Parathyroid adenoma (tissue), 2 donors: Measurements from ENCODE around the gene FGGY.

Experiments used
- H2AFZ ChIP-seq: fragments of 300-600 bp; sonication (generic); one replicate; pipeline ENCODE4 v1.7.0; 2017; ENCODE audit warnings: antibody characterized with exemption, mild to moderate bottlenecking
- H3K27ac ChIP-seq: fragments of 300-600 bp; sonication (generic); one replicate; pipeline ENCODE4 v1.7.0; 2017
- H3K27me3 ChIP-seq: fragments of 300-600 bp; sonication (generic); one replicate; pipeline ENCODE4 v1.7.0; 2017; ENCODE audit warnings: low read length; ENCODE audit not compliant: control insufficient read depth, insufficient read depth
- H3K36me3 ChIP-seq: fragments of 300-600 bp; sonication (generic); one replicate; pipeline ENCODE4 v1.7.0; 2017; ENCODE audit warnings: low read length; ENCODE audit not compliant: control insufficient read depth, insufficient read depth
- H3K4me1 ChIP-seq: fragments of 300-600 bp; sonication (generic); one replicate; pipeline ENCODE4 v1.7.0; 2017; ENCODE audit warnings: control low read depth
- H3K4me2 ChIP-seq: fragments of 300-600 bp; sonication (generic); one replicate; pipeline ENCODE4 v1.7.0; 2017; ENCODE audit warnings: low read length
- H3K4me3 ChIP-seq: fragments of 300-600 bp; sonication (generic); one replicate; pipeline ENCODE4 v1.7.0; 2017; ENCODE audit warnings: low read depth, low read length
- H3K79me2 ChIP-seq: fragments of 300-600 bp; sonication (generic); one replicate; pipeline ENCODE4 v1.7.0; 2017; ENCODE audit warnings: control low read depth
- H3K9ac ChIP-seq: fragments of 300-600 bp; sonication (generic); one replicate; pipeline ENCODE4 v1.7.0; 2017; ENCODE audit warnings: mild to moderate bottlenecking
- H3K9me3 ChIP-seq: fragments of 300-600 bp; sonication (generic); one replicate; pipeline ENCODE4 v1.7.0; 2017; ENCODE audit warnings: low read length; ENCODE audit not compliant: control insufficient read depth
- CTCF ChIP-seq: fragments of 300-600 bp; sonication (generic); IDR thresholded peaks from one replicate; pipeline ENCODE4 v1.7.0; 2017; ENCODE audit warnings: antibody characterized with exemption, mild to moderate bottlenecking
- donor health status: primary hyperparathyroidism.

Gene FGGY

DNA sequence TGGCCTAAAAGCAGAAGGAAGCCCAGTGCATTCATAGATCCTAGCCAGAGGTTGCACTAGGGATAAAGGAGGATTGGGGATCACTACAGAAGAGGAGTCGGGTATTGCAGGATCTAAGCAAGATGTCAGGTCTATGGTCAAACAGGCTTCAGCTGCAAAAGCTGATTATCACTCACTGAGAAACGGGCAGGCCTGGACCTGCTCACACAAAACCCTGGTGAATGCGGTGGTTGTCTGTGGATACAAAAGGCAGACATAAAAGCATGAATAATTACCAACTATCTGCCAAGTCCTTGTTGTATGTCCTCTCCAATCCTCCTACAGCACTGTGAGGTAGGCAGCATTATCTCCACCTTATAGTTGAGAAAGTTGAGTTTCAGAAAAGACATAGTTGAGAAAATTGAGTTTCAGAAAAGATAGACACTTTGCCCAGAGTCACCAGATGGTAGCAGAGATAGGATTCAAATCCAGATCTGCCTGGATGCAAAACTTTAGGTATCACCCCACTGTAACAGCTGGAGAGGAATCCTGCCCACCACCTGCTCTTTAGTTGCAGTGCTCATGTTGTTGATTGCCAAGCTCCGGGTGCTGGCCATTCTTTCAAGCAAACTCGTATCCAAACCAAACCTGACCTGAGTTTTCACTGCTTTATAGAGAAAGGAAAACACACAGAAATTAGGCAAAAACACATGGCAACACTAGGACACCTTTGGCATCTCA lies 468.3 kb downstream of the FGGY start:
- Histone ChIP-seq H3K27ac (no peak overlapping the region), H2AFZ (no peak overlapping the region), H3K27me3 (no peaks in the 10 kb centered on the region), H3K4me2 (no peak overlapping the region), H3K4me1 (no peaks in the 10 kb centered on the region), H3K36me3 (no peaks in the 10 kb centered on the region), H3K79me2 (no peaks in the 10 kb centered on the region), H3K9ac (no peak overlapping the region), H3K4me3 (no peak overlapping the region), H3K9me3 (no peaks in the 10 kb centered on the region)
- no peak for TF ChIP-seq CTCF

DNA sequence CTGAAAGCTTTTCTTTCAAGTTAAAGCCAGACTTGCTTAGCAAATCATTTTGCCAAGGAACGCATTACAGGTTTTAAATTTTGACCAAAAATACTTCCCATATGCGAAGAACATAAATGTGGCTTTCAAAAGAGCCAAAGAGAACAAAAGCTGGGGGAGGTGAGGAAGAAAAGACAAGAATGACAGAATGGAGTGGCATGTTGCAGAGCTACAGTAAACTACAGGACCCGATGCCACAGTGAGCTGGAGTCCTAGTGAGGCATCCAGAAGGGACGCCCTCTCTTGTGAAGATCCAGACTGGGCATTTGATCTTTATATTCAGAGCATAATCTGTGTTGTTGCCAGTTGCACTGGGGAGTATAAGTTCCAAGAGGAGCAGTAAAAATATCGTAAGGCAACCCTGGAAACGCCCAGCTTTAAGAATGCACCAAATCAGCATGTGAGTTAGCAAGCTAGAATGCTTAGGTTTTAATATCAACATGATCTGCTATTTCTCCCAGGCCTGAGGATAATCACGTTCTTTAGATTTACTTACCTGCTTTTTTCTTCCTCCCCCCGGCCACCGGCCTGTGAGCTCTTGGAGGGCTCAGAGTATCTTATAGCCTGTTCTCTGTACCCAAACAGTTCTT lies 469.4 kb downstream of the FGGY start:
- no peak for TF ChIP-seq CTCF
- no peaks in the 10 kb centered on the region for H3K36me3 ChIP-seq
- no peak overlapping the region for H3K4me2 ChIP-seq
- H3K27me3 ChIP-seq, result no peaks in the 10 kb centered on the region
- no peak overlapping the region for H2AFZ ChIP-seq
- no peaks in the 10 kb centered on the region for H3K9me3 ChIP-seq
- H3K4me3 ChIP-seq, result no peak overlapping the region
- H3K79me2 ChIP-seq, result no peaks in the 10 kb centered on the region
- no peaks in the 10 kb centered on the region for H3K4me1 ChIP-seq
- H3K9ac ChIP-seq, result no peak overlapping the region
- H3K27ac ChIP-seq, result no peak overlapping the region

DNA sequence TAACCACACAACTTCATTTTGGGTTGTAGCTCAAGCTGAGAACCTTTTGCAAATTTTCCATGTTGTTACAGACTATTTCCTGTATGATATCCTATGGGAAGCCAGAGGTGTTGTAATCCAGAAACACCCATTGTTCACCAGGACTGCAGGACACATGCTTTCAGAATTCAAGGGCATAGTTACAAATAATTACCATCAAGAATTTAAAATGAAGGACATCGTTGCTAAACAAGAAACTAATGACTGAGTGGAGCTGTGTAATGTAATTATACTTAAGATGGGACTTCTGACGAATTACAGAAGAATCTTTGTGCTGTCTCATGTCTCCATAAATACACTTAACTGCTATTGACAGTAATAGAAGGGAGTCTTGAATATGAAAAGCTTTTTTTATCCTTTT lies 470.2 kb downstream of the FGGY start:
- Histone ChIP-seq H3K27ac (no peak overlapping the region), H3K4me3 (no peak overlapping the region), H3K27me3 (no peaks in the 10 kb centered on the region), H3K79me2 (no peaks in the 10 kb centered on the region), H3K9me3 (no peaks in the 10 kb centered on the region), H3K9ac (no peak overlapping the region), H2AFZ (no peak overlapping the region), H3K4me1 (no peaks in the 10 kb centered on the region), H3K36me3 (no peaks in the 10 kb centered on the region), H3K4me2 (no peak overlapping the region)
- no peak for TF ChIP-seq CTCF

GRCh38 chr1:59768792-59769735 lies 472.2 kb downstream of the FGGY start:
- no peaks in the 10 kb centered on the region for H3K79me2 ChIP-seq
- H3K27me3 ChIP-seq, result no peaks in the 10 kb centered on the region
- no peaks in the 10 kb centered on the region for H3K4me1 ChIP-seq
- no peaks in the 10 kb centered on the region for H3K9me3 ChIP-seq
- H3K4me3 ChIP-seq, result no peak overlapping the region
- no peak for TF ChIP-seq CTCF
- H2AFZ ChIP-seq, result no peak overlapping the region
- H3K27ac ChIP-seq, result no peak overlapping the region
- no peak overlapping the region for H3K9ac ChIP-seq
- H3K4me2 ChIP-seq, result no peak overlapping the region
- no peaks in the 10 kb centered on the region for H3K36me3 ChIP-seq
